ENCODE results near the gene NR1H4. TPM values are rescaled to one million over a fixed set of nuclear protein-coding genes. Genes with fewer than 3 reads are reported as not detected.
A peak's percentile ranks its signal among the peaks of the same experiment; 100 is the strongest.

The NR1H4 gene
- total and polyA plus RNA-seq, 4 donors = 0.06 to 1.3 TPM; not detected in 2

GRCh38 chr12:100455896-100456295, 17.8 kb upstream of the NR1H4 start:
- ATAC-seq (ENCODE audit: insufficient read depth, low FRiP score) = no peak

DNA sequence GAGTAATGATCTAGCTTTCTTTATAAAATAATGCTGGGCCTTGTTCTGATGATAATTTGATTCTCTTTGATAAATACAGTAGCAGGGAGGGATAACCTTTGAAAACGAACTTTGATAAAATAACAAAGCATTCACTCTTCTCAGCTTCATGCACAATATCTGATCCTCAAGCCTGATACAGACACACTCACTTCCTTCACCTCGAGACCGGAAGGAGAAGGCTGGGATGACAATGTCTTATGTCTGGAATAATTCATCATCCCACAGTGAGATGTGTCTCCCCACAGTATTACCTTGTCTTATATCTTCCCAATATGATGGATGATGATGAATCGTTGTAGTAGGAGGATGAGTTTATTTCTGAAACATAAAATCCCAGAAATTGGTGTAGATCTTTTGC, 15.5 kb upstream of the NR1H4 start:
- Histone ChIP-seq H3K4me3 (no peak overlapping the region), H3K27me3 (ENCODE audit: control insufficient read depth in 3 of 3, insufficient read depth in 3 of 3, low read length in 2 of 3) (no peaks in the 10 kb centered on the region), H3K4me1 (ENCODE audit: control insufficient read depth in 5 of 5, insufficient read depth in 5 of 5, low read length in 5 of 5) (no peaks in the 10 kb centered on the region), H3K27ac (ENCODE audit: low read depth in 1 of 2, low read length in 1 of 2) (no peak overlapping the region), H3K36me3 (ENCODE audit: control insufficient read depth in 4 of 4, insufficient read depth in 4 of 4, low read length in 4 of 4) (no peaks in the 10 kb centered on the region), H3K9ac (ENCODE audit: insufficient read depth in 1 of 2, low read length in 2 of 2) (no peak overlapping the region), H3K9me3 (ENCODE audit: control insufficient read depth in 4 of 4, insufficient read depth in 3 of 4, low read length in 3 of 4) (no peaks in the 10 kb centered on the region)
- WGBS, 2 donors = 74 to 78% methylated on average over 4 of the region's 4 CpGs
- DNase-seq (no peak), ATAC-seq (ENCODE audit: insufficient read depth, low FRiP score) (no peak)
- TF ChIP-seq CTCF (IDR thresholded peaks at IDR 0.05; ENCODE audit: control extremely low read depth, extremely low read depth) = no peak

More at GRCh38 chr12:100455896-100456295, 17.8 kb upstream of the NR1H4 start:
- TF ChIP-seq CTCF (IDR thresholded peaks at IDR 0.05; ENCODE audit: control extremely low read depth, extremely low read depth) = no peak
- H3K27ac ChIP-seq (ENCODE audit: low read depth in 1 of 2, low read length in 1 of 2) = no peak overlapping the region
- no peaks in the 10 kb centered on the region for H3K36me3 ChIP-seq (ENCODE audit: control insufficient read depth in 4 of 4, insufficient read depth in 4 of 4, low read length in 4 of 4)
- DNase-seq = no peak
- H3K9ac ChIP-seq (ENCODE audit: insufficient read depth in 1 of 2, low read length in 2 of 2) = no peak overlapping the region
- 84 to 85% methylated on average over 3 of the region's 3 CpGs for WGBS, 2 donors
- H3K27me3 ChIP-seq (ENCODE audit: control insufficient read depth in 3 of 3, insufficient read depth in 3 of 3, low read length in 2 of 3) = no peaks in the 10 kb centered on the region
- H3K9me3 ChIP-seq (ENCODE audit: control insufficient read depth in 4 of 4, insufficient read depth in 3 of 4, low read length in 3 of 4) = no peaks in the 10 kb centered on the region
- H3K4me1 ChIP-seq (ENCODE audit: control insufficient read depth in 5 of 5, insufficient read depth in 5 of 5, low read length in 5 of 5) = no peaks in the 10 kb centered on the region
- H3K4me3 ChIP-seq = no peak overlapping the region

DNA sequence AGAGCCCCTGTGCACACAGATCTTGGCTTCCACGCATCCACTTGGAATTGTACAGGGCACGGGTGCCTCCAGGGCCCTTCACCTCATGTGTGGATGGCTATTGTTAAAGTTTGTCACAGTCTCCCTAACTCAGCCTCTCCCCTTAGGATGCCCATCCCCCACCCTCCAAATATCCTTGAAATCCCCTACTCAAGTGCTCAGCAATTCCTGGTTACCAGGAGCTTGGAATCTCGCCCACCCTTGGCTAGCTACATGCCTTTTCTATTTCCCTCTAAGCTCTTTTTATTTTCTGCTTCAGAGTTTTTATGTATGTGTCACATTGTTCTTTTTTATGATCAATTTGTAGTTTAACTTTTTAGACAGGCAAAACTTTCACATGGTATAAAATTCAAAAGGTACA, 13.0 kb upstream of the NR1H4 start:
- Histone ChIP-seq H3K4me3 (no peak overlapping the region), H3K9me3 (ENCODE audit: control insufficient read depth in 4 of 4, insufficient read depth in 3 of 4, low read length in 3 of 4) (no peaks in the 10 kb centered on the region), H3K36me3 (ENCODE audit: control insufficient read depth in 4 of 4, insufficient read depth in 4 of 4, low read length in 4 of 4) (no peaks in the 10 kb centered on the region), H3K27me3 (ENCODE audit: control insufficient read depth in 3 of 3, insufficient read depth in 3 of 3, low read length in 2 of 3) (no peaks in the 10 kb centered on the region), H3K27ac (ENCODE audit: low read depth in 1 of 2, low read length in 1 of 2) (no peak overlapping the region), H3K9ac (ENCODE audit: insufficient read depth in 1 of 2, low read length in 2 of 2) (no peak overlapping the region), H3K4me1 (ENCODE audit: control insufficient read depth in 5 of 5, insufficient read depth in 5 of 5, low read length in 5 of 5) (no peaks in the 10 kb centered on the region)
- ATAC-seq (ENCODE audit: insufficient read depth, low FRiP score) (no peak), DNase-seq (peak in 2 of 3 donors; percentile 24 to 50)
- WGBS, 2 donors = 72 to 88% methylated on average over 3 of the region's 3 CpGs
- no peak for TF ChIP-seq CTCF (IDR thresholded peaks at IDR 0.05; ENCODE audit: control extremely low read depth, extremely low read depth)

GRCh38 chr12:100461330-100461973, 12.2 kb upstream of the NR1H4 start:
- H3K4me1 ChIP-seq (ENCODE audit: control insufficient read depth in 5 of 5, insufficient read depth in 5 of 5, low read length in 5 of 5) = no peaks in the 10 kb centered on the region
- H3K36me3 ChIP-seq (ENCODE audit: control insufficient read depth in 4 of 4, insufficient read depth in 4 of 4, low read length in 4 of 4) = no peaks in the 10 kb centered on the region
- no peak for TF ChIP-seq CTCF (IDR thresholded peaks at IDR 0.05; ENCODE audit: control extremely low read depth, extremely low read depth)
- H3K9me3 ChIP-seq (ENCODE audit: control insufficient read depth in 4 of 4, insufficient read depth in 3 of 4, low read length in 3 of 4) = no peaks in the 10 kb centered on the region
- 63 to 88% methylated on average over 1 of the region's 1 CpG for WGBS, 2 donors
- no peaks in the 10 kb centered on the region for H3K27me3 ChIP-seq (ENCODE audit: control insufficient read depth in 3 of 3, insufficient read depth in 3 of 3, low read length in 2 of 3)
- DNase-seq (no peak), ATAC-seq (ENCODE audit: insufficient read depth, low FRiP score) (no peak)
- no peak overlapping the region for H3K9ac ChIP-seq (ENCODE audit: insufficient read depth in 1 of 2, low read length in 2 of 2)
- H3K27ac ChIP-seq (ENCODE audit: low read depth in 1 of 2, low read length in 1 of 2) = no peak overlapping the region
- no peak overlapping the region for H3K4me3 ChIP-seq

Data from lung (tissue), 12 donors.